NCI-H460 (cell line): ENCODE data around the gene SUMF1. TPM values are rescaled to one million over a fixed set of nuclear protein-coding genes. Genes with fewer than 3 reads are reported as not detected.
A peak's percentile ranks its signal among the peaks of the same experiment; 100 is the strongest.

Experiments used
- DNase-seq: peaks from one replicate; pipeline ENCODE4 v3.0.0-alpha.2; 2016; ENCODE audit warnings: low read depth; ENCODE audit errors: extremely low read depth
- polyA plus RNA-seq: library from polyadenylated mRNA; depleted of rRNA; stranded (reverse); fragments of >200 nt; gene quantifications from 2 replicates; pipeline ENCODE4 v1.2.3, GENCODE V29; 2014; cell fraction: nucleus; rRNA removed
- total RNA-seq: library from RNA; depleted of rRNA; stranded (reverse); fragments of >200 nt; shearing (Covaris generic); gene quantifications from 2 replicates; pipeline ENCODE4 v1.2.3, GENCODE V29; 2014; rRNA removed

The SUMF1 gene
- 11.8 and 16.9 TPM in 2 replicates for total RNA-seq
- 21.7 and 23.8 TPM in 2 replicates for polyA plus RNA-seq

DNA sequence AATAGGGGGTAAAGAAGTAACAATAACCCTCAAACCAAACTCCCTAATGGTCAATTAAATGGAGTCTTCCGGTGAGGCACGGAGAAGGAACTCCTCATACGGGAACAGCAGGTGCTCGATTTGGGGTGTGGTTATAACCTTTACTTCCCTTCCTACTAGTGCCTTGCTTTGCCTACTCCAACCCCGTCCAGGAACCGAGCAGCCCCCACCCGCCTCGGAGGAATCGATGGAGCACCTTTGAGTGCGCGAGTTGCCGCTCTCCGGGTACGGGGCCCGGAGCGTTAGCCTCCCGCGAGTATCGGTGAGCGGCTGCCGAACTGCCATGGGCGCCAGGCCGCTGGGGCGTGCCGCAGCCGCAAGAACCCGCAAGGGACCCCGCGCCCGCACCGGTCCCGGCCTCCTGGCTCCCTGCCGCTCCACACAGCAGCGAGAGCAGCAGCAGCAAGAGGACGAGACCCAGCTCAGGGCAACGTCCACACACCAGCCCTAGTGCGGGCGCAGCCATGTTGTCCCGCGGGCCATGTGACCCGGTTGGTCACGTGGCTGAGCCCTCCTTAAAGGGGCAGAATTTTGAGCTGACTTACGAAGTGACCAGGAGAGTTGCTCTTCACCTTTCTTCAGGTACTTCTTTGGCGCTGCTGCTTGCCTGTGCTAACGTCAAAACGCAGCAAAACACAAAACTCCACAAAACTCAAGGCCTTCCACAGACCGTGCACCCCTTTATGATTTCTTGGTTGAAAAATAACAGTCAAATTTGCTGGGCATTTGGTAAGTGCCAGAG lies at the start of gene SUMF1:
Gene SUMF1 (minus strand): TSS at position 529 of the 781 bp plus-strand sequence. CDS start 24 bp downstream, at position 505.
- DNase-seq: peak; percentile 62

DNA sequence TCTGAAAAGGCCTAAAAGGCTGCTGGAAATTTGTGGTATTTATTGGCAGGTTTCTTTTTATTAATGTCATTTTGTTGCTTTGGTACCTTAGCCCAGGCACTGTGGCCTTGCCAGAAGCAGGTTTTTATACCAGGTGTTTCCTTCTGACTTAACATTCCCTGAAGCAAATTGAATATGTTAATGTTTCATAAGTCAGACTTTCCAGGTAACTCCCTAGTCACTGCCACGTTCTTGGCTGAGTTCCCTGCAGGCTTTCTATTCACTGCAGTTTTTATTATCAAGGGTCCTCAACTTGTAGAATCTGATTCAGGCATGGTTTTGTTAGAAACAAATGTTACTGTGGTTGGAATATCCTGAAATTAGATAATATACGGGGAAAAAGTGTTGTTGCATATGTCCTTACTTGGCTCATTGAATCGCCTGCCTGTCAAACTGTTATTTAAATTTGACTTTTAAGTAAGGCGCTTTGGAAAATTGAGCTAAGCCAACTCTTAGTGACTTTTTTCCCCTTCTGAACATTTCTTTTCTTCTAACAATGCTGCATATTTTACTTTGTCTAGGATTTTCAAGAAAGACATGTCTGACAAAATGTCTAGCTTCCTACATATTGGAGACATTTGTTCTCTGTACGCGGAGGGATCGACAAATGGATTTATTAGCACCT lies 49.0 kb upstream of the SUMF1 start:
- DNase-seq: no peak

DNA sequence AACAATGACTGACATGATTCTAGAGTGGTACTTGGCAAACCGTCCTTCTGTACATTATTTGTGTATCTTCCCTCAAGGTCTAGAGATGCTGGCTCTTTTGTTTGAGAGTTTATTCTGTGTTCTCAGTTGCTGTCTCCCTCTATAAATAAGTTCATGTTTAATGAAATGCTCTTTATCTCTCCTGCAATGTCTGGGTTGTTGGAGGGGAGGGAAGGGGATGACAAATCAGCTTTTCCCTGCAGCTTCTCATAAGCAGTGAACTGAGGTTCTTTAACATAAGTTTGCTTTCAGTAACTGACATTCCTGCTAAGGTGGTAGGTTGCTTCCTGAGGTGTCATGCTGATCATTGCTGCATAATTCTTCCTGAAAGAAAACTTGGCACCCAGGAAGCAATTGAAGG lies 47.8 kb upstream of the SUMF1 start:
- no peak for DNase-seq

DNA sequence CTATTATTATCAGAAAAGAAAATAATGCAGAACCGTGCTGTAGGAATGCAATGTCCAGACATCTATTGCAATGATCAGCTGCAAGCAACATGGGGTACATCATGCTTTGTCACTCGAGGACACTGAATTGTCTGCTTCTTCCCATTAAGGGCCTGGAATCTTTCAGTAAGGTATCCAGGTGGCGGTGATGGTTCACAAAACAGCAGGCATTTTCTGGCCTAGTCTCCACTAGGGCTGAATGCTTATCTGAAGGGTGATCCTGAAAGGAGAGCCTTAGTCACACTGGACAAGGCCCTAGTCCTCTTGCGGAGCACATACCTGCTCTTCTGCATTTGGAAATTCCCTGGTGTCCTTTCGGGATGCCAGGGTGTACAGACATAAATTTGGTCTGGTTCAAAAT lies 47.3 kb upstream of the SUMF1 start:
- no peak for DNase-seq

DNA sequence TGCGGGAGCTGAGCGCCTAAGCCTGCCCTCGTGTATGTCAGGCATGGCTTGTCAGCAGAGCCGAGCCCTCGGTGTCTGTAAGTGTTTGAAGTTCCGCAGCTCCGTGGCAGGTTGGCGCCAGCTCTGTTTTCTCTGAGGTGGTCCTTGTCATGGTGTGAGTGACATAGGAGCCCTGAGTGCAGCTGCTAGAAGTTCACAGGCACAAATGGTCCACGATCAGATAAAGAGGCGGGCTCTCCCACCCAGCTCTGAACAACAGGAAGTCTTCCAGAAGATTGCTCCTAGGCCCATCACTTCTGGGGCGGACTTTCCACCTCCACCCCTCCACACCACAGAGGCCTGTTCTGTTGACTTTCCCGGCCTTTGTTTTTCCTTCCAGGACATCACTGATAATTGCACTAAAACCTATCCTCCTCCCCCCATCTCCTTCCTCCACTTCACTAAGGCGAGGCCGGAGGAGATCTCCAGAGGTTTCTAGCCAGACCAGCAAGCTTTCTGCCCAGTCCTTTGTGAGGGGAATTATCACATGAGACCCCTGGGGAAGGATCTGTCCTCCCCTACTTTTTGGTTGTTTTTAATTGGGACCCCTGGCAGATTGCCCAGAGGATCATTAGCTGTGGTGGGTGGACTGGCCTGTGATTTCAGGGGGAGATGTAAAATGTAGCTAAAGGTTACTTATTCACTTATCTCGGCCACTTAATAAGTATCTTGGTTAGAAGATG lies 46.0 kb upstream of the SUMF1 start:
- no peak for DNase-seq

DNA sequence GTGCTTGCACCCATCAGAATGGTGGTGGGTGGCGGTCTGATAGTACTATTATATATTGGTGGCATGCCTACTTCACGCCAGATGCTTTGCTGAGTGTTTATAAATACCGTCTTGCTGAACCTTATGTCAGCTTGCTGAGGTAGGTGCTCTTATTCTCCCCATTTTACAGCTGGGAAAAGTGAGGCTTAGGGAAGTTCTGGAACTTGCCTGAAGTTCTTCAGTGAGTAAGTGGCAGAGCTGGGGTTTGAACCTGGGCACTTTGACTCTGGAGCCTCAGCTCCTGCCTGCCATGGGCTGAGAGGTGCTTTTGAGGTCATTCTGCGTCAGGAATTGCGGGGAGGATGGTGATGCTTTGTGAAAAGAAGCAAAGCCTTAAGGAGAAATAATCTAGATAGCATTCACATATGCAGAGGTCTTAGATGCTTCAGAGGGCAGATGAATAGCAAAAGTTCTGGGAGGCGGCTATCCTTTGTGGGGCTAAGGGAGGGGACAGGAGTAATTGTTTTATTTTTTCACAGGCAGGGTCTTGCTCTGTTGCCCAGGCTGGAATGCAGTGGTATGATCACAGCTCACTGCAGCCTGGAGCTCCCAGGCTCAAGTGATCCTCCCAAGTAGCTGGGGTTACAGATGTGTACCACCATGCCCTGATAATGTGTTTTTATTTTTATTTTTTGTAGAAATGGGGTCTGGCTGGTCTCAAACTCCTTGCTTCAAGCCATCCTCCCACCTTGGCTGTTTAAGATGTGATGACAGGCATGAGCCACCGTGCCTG lies 44.6 kb upstream of the SUMF1 start:
- no peak for DNase-seq

DNA sequence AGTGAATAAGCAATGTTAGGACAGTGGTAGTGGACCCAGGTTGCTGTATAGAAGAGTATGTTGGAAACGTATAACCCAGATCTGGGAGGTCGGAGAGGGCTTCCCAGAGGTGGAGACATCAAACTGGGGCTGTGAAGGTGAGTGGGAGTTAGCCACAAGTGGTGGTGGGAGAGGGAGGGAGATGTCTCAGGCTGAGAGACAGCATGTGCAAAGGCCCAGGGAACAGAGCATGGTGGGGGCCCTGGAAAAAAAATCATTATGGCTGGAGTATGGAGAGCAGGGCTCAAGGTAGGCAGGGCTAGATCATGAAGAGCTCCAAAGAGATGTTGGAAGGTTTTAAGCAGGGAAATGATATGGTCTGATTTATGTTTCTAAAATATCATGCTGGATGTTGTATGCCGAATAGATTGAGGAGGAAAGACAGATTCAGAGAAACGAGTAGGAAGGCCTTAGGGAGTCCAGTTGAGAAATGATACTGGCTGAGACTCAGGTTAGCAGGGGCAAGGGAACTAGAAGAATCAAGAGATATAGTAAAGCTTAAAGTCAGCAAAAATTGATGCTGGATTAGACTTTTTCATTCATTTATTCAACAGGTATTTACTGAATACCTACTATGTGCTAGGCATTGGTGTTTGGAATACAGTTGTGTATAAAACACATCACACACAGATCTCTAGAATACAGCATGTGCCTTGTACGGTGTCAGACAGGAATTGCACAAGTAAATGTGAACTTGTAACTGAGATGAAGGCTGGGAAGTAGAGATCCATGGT lies 43.1 kb upstream of the SUMF1 start:
- DNase-seq: no peak

DNA sequence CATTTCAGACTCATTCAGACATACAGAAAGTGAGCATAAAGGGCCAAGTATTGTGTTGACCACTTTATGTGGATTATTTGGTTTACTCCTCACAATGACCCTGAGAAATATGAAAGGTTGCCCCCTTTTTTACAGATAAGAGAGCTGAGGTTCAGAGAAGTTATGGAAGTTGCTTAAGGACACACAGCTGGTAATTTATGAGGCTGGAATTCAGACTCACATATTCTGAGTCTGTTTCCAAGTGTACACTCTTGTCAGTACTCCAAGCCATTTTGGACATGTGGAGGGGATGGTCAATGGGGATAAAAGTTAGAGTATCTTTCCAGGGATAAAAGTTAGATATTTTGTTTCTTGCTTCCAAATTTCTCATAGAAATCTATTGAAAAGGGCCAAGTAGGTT lies 42.0 kb upstream of the SUMF1 start:
- no peak for DNase-seq

DNA sequence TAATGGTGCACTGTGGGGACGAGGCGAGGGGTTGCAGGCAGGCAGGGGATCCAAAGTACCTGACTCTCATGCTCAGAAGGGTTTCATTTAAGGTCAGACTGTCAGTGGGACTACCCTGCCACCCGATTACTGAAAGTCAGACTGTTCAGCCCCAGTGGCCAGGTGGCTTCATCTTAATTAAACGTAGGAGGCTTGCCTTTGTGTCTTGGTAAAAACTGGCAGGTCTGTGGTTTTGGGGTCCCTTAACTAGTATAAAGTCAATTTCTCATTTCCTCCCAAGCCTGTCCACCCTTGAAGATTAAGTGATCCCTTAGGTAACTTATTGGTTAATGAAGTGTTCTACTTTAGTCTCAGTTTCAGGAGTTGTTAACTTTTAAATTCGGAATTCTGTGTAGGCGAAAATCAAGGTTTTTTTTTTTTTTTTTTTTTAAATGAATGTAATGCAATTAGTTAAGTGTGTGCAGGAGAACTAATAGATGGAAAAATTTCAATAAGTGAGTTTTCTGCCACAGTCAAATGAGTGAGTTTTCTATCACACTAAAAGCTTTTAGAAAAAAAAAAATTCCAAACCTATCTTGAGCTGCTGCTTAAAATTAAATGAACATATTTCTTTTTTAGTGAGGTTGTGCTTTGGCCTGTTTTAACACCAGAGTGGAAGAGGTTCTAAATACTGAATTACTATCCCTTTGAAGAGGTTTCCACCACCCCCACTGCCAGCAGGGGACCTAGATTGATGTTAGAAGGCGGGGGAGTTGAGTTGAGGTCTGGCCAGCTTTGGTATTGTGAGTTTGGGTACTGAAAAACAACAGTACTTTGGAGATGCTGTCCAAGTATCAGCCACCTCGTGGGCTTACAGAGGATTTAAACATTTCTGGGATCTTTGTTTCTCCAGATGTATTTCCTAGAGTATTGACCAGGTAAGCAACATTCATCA lies 41.2 kb upstream of the SUMF1 start:
- no peak for DNase-seq

DNA sequence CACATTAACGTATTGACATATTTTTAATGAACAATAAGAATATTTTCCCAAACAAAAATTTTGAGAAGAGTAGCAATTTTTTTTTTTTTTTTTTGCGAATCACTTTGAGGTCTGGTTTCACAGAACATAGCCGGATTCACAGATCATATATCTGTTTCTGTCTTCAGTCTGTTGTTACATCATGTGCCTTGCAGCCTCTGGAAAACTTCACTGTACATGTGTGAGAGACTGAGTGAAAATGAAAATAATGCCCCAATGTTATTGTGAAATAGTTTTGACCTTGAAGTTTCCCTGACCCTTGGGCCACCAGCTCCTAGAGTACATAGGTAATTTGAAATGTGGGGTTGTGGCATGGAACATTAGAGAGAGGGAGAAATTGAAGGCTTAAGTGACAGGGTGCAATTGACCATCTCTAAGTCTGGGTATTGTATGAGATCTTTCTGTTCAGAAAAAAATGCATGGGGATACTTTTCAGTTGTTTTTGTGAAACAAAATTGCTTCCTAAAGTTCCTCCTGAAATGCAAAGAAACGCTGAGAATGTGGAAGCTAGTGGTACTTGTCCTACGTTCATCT lies 40.0 kb upstream of the SUMF1 start:
- no peak for DNase-seq

DNA sequence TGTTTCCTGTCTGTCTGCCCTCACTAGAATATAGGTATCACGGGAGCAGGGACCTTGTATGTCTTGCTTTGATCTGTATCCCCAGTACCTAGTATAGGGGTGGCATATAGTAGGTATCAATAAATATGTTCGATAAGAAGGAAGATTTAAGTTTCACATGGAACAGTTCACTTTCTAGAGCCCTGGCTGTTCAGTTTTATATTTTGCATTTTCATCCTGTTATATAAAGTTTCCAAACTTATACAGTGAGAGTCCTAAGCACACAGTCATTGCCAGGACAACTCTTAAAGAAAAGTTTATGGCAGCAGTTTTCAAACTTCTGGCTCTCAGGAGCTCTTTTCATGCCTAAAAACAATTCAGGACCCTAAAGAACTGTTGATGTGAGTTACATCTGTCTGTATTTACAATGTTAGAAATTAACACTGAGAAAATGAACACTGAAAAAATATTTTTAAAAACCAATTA lies 39.5 kb upstream of the SUMF1 start:
- no peak for DNase-seq

DNA sequence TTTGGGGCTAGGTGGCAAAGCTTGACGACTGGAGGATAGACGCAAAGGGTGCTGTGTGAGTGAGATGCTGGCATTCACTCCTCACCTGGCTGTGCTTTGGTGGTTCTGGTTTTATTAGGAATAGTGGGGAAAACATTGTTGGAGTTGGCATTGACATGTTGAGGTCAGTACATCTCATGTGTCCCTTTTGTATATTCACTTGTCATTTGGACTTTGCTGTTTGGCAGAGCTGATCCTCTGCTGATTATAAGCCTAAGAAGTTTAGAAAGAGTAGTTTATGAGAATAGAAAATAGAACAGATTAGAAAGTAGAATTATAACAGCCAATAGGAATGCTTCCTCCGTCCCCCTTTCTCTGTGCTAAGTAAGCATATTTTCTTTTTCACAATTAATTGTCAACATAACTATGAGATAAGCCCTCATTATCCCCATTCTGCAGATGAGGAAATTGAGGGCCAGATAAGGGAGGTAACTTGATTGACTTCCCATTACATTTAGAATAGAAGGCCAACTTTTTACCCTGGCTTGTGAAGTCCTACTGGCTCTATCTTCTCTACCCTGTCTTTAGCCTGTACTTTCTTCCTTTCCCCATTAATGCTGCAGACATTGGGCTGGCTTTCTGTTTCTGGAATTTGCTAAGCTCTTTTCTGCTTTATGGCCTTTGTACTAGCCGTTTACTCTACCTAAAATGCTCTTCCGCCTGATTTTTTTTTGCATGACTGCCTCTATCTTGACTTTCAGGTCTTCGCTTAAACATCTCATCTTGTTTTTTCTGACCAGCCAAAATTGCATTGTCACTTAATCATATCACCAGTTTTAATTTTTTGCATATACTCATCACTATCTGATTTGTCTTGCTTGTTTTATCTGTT lies 38.9 kb upstream of the SUMF1 start:
- DNase-seq: no peak

DNA sequence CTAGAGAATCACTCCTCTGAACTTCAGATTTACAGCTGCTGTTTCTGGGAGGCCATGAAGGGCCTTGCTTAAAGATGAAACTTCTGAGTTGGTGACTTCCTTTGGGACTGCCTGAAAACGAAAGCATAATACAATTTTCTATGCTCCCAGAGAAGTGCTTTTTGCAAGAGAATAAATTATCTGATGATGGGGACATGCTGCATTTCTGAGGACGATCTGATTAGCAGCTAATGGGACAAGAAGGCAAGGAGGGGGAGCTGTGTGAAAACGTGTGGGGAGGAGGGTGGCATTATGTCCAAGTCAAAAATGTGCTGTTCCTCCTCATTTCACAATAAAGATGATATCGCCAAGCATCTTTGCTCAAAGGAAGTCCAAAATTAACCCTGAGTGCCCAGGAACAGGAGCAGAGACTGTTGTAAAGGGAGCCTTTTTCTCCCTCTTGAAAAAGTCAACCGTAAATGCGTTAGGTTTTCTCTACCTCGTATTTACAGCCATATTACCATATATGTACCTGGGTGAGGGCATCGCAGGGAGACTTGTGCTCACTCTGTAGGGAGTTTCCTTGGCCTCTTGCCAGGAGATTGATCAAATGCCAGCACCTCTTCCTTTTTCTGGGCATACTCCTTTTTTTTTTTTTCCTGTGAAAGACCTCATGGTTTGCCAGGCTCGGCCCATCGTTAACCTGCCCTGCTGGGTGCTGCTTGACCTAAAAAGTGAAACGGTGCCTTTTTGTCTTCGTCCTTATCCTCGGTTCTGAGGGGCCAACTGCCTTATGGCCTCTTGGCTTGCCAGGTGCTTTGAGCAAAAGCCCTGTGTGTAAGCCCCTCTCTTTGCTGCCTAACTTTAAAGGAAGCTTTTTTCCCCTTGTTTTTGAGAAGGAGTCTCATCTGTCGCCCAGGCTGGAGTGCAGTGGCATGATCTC lies 37.5 kb upstream of the SUMF1 start:
- no peak for DNase-seq

DNA sequence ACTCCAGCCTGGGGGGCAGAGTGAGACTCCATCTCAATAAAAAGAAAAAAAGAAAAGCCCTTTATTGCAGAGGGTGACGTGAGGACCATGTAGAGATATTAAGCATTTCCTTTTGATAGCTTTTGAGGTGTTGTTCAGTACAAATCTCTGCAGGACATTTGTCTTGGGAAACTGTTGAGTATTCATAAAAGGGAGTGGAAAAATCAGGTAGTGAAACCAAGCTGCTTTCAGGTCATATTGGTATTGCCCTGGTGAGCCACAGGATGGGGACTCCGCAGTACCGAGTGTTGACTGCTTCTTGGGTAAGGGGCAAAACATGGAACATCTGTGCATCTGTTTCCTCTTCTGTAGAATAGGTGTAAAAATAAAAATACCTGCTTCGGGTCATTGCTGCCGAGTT lies 36.0 kb upstream of the SUMF1 start:
- no peak for DNase-seq

DNA sequence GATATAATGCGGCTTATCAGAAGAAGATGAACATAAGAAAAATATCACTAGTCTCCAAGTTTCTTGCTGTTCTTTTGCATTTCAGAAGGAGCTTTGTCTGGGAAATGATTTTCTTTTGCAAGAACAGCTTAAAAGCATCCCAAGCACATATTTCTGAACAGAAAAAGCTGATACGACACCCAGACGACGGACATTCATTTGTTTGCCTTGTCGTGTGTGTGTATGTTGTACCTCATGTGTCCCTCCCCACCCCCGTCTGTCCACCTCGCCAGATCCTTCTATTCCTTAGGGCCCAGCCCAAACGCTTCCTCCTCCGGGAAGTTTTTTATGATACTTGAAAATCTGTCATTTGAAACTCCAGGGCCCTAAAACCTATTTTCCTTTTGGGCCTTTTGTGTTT lies 34.9 kb upstream of the SUMF1 start:
- no peak for DNase-seq

DNA sequence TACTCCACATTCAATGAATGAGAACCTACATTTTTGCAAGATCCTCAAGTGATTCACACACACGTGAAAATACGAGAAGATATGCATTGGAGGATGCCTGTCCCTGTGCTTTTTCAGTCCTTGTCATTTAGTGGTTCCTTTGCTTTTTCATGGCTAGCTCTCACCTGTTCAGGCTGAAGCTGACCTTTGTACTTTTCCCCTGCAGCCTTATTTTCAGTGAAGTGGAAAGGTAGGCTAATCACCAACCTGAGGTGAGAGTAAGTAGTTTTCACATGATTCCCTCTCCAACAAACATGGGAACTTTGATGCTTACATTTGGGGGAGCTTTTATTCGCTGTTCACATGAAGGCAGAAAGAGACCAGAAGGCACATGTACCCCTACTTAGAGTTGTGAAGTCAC lies 34.4 kb upstream of the SUMF1 start:
- no peak for DNase-seq
